SK-MEL-5 (cell line): ENCODE results near the gene SLX1A. TPM values are rescaled to one million over a fixed set of nuclear protein-coding genes. Genes with fewer than 3 reads are reported as not detected.
"Not testable (repeated sequence)": the region's sequence is repeated elsewhere in the genome, so short reads cannot be mapped to it uniquely, and the experiment has no call there.

Source experiments
- DNase-seq: peaks from one replicate; pipeline ENCODE4 v3.0.0-alpha.2; 2016; ENCODE audit warnings: low read depth, low spot score
- in situ Hi-C: cut with HindIII; loops from 2 replicates; pipeline ENCODE4 v1.10.0; 2016; ENCODE audit warnings: low sequenced_read_pairs, high pct_unique_total_duplicates, low pct_unique_long_range_greater_than_20kb
- total RNA-seq: library from RNA; depleted of rRNA; stranded (reverse); fragments of >200 nt; shearing (Covaris generic); gene quantifications from 2 replicates; pipeline ENCODE4 v1.2.3, GENCODE V29; 2014

SLX1A gene
- total RNA-seq, 1 experiment from 2014 or later: 23.9 TPM

DNA sequence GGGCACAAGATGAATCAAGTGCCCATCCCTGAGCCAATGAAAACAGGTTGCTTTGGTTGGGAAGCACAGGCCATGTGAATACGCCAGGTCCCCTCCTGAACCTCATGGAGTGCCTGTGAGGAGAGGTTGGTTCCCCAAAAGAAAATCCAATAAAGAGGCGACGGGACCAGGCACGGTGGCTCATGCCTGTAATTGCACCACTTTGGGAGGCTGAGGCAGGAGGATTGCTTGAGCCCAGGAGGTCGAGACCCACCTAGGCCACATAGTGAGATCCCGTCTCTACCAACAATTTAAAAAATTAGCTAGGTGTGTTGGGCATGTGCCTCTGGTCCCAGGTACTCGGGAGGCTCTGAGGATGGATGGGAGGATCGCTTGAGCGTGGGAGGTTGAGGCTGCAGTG, 13.7 kb upstream of the SLX1A start:
- no peak for DNase-seq
- in situ Hi-C loops: no loop called here

DNA sequence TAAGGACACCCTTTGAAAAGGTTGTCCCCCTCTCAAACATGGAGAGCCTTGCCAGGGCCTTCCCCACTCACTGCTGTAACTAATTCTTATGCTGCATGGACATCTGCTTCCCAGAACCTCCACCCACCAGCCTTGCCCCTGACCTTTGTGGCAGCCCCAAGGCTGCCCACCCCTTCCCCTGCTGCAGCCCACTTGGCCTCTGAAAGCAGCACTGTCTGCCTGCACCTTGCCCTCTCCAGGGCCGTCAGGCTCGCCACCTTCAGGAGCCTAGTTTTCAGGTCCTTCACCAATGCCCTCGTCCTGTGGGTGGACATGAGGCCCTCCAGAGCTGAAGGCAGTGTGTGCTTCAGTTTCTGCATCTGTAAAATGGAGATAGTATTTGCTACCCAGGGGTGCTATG, 12.9 kb upstream of the SLX1A start:
- in situ Hi-C loops: no loop called here
- no peak for DNase-seq

DNA sequence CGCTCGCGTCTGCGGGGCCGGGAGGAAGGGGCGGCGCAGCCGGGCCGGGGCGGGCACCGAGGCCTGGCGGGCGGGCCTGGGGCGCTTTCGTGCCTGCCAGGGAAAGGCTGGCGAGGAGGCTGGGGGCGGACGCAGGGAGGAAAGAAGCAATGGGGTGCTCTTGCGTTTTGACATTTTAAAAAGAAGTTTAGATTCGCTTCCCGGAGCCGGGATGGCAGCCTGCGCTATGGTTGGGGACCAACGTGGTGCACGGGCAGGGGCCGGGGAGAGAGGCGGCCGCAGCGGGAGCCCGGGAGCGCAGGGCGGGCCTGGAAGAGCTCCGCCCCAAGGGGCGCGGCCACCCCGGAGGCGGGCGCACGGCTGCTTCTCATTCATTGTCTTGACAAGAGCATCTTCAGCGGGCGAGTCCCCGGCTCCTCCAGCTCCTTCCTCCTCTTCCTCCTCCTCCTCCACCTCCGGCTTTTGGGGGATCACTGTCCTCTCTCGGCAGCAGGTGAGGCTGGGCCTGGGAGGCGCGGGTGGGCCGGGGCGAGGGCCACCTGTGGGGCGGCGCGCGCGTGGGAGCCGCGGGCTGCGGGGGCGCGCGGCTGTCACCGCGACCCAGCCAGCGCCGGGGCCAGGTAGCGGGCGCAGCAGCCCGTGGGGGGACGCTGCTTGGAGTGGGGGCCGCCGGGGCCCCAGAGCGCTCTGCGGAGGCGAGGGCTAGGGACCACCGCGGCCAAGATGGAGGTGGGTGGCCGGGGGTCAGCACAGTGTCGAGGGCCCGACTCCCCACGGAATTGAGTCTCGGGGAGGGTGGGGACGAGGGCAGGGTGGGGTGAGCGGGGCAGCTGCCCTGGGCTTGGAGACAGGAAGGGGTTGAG, 10.2 kb upstream of the SLX1A start, which contains the start of gene CORO1A:
Gene CORO1A, plus strand, starts transcription at position 370 of the 863 bp plus-strand sequence. CDS start 1,608 bp downstream, outside the sequence.
- in situ Hi-C loops: no loop called here
- peak; percentile 67 for DNase-seq

DNA sequence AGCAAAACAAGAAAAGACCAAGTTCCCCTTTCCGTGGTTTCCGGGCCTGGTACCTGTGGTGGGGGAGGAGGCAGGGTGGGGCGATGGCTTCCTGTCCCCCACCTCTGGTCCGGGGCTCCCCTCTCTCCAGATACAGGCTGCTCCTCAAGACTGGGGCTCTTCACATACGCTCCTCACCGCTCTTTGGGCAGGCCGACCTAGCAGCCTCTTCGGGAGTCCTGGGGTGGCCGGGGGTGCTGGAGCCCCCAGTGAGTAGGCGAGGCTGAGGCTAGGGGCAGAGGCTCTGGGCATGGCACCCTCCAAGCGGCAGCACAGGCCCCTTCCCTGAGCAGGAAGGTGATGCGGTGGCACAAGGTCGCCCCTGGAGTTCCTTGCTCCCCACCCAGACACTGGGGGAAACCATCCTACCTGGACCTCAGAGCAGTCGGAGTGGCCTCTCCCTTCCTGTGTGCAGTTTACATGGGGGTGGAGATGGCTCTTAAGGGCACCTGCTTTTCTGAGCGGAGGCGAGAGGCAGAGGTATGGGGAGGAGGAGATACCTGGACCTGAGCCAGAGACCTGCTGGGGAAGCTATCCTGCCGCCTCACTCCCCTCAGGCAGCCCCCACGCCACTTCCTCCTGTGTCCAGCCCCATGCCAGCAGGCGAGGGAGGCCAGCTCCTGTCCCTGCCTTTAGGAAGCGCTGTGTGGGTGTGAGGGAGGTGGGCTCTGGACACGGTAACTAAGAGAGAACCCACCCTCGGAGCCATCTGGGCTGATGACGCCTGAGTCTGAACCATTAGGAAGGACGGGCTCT, 9.4 kb upstream of the SLX1A start:
- in situ Hi-C loops: no loop called here
- no peak for DNase-seq

DNA sequence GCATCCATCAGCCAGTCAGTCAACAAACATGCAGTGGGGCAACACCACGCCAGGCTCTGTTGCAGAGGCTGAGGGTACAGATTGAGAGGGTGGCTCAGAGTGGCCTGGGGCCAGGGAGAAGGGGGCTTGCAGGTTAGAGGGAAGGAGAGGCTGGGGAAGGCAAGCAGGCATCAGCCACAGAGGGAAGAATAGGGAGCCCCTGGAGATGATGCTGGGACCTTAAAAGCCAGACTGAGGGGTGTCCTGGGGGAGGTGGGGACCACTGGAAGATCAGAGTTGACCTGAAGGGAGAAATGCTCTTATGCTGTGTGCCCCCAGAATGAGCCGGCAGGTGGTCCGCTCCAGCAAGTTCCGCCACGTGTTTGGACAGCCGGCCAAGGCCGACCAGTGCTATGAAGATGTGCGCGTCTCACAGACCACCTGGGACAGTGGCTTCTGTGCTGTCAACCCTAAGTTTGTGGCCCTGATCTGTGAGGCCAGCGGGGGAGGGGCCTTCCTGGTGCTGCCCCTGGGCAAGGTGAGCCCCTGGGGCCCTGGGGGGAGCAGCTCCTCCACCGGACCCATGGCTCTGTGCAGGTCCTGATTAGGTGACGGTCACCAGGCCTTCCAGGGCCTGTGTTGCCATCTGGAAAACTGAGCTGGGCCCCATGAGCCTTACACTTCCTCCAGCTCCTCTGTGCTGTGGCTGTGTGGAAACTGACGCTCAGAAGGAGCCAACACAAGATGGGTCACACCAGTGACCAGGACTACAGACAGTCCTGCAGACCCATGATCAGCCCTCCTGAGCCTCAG, 8.6 kb upstream of the SLX1A start:
- in situ Hi-C loops: no loop called here
- no peak for DNase-seq

DNA sequence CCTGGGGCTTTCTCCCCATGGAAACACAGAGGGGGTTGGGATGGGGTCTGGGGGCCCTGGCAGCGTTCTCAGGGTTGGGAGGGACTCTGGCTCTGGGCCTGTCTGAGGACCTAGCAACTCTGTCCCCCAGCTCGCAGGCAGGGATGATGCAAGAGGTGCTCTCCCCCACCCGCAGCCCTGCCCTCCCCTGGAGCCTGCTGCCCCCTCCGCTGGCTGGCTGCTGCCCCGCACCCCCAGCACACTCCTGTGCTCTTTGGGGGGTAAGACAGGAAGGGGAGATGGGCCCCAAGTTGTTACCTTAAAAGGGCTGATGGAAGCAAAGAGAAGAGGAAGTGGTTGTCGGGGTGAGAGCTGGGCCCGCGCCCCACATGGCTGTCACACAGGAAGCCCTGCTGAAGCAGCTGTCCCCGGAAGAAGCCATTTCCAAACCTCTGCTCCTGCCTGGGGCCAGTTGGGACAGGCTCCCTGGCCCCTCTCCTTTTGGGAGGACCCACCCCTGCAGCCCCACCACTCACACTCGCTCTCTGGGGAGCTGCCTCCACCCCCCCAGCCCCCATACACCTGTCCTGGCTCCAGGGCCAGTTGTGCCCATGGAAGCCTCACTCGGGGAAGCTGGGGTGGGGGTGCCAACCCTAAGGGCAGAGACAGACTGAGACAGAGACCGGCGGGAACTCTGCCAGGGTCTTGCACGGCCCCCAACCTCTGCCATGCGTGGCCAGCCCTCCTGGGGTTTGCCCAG, 7.8 kb upstream of the SLX1A start:
- in situ Hi-C loops: no loop called here
- no peak for DNase-seq

DNA sequence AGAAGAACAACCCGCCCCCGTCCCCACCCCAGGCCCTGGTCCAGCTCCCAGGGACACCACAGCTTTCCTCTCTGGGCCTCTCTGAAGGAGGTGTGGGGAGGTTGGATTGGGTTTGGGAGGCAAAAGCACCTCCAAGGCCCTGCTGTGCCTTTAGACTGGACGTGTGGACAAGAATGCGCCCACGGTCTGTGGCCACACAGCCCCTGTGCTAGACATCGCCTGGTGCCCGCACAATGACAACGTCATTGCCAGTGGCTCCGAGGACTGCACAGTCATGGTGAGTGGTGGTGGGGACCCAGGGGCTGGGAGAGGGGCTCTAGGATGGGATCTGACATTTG, 7.3 kb upstream of the SLX1A start:
- in situ Hi-C loops: no loop called here
- DNase-seq: no peak

DNA sequence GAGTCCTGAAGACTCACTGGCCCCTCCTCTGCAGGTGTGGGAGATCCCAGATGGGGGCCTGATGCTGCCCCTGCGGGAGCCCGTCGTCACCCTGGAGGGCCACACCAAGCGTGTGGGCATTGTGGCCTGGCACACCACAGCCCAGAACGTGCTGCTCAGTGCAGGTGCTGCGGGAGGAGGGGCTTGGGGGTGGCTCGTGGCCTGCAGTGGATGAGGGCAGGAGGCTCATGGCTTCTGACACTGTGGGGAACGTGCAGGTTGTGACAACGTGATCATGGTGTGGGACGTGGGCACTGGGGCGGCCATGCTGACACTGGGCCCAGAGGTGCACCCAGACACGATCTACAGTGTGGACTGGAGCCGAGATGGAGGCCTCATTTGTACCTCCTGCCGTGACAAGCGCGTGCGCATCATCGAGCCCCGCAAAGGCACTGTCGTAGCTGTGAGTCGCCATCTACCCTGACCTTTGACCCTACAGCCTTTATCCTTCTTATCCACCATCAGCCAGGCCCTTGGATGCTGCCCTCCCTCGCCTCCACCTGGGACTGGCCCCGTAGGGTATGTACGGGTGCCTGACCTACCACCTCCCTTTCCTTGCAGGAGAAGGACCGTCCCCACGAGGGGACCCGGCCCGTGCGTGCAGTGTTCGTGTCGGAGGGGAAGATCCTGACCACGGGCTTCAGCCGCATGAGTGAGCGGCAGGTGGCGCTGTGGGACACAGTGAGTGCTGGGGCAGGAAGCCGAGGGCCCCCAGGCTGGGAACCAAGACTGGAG, 6.7 kb upstream of the SLX1A start:
- in situ Hi-C loops: no loop called here
- peak; percentile 64 for DNase-seq

DNA sequence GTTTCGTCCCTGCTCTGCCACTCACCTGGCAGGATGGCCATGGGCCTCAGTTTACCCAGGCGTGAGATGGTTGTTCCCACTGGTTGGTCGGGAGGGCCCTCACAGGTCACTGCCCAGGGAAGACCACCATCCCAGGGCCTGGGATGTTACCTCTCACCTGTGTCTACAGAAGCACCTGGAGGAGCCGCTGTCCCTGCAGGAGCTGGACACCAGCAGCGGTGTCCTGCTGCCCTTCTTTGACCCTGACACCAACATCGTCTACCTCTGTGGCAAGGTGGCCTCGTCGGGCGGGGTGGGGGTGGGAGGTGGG, 6.2 kb upstream of the SLX1A start:
- in situ Hi-C loops: no loop called here
- no peak for DNase-seq

DNA sequence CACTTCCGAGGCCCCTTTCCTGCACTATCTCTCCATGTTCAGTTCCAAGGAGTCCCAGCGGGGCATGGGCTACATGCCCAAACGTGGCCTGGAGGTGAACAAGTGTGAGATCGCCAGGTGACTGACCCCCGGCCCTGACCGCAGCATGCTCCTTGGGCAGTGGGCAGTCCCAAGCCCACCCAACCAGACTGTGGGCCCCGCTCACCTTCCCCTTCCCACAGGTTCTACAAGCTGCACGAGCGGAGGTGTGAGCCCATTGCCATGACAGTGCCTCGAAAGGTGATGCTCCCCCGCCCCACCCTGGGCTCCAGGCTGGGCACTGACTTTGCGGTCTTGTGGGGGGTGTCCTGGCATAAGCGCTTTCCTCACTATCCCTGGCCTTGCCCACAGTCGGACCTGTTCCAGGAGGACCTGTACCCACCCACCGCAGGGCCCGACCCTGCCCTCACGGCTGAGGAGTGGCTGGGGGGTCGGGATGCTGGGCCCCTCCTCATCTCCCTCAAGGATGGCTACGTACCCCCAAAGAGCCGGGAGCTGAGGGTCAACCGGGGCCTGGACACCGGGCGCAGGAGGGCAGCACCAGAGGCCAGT, 5.6 kb upstream of the SLX1A start:
- DNase-seq: no peak
- in situ Hi-C loops: no loop called here

DNA sequence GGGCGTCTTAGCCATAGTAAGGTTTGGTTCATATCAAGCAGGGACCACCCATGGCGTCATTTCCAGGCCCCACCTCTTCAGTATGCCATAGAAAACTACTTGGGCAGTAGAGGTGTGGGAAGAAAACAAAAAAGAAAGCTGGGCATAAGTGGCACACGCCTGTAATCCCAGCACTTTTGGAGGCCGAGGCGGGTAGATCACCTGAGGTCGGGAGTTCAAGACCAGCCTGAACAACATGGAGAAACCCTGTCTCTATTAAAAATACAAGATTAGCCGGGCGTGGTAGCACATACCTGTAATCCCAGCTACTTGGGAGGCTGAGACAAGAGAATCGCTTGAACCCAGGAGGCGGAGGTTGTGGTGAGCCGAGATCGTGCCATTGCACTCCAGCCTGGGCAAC, 2.5 kb upstream of the SLX1A start:
- DNase-seq, in situ Hi-C loops: not testable (repeated sequence)

DNA sequence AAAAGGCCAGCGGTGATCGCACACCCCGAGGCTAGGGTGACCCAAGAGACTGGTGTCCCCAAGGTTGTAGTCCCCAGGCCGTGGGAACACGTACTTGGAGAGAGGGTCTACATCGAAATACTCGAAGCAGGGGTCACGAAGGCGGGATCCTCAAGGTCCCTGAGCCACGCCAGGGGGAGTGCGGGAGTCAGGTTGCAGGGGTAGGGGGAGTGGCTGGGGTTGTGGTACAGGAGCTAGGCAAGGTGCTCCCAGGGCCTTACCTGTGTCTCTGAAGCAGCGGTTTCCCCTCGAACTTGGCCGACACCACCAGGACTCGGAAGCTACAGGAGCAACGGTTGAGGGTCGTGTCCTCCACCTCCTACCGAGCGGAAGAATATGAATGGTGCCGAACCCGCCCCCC, 577 bp upstream of the SLX1A start:
- DNase-seq, in situ Hi-C loops: not testable (repeated sequence)

DNA sequence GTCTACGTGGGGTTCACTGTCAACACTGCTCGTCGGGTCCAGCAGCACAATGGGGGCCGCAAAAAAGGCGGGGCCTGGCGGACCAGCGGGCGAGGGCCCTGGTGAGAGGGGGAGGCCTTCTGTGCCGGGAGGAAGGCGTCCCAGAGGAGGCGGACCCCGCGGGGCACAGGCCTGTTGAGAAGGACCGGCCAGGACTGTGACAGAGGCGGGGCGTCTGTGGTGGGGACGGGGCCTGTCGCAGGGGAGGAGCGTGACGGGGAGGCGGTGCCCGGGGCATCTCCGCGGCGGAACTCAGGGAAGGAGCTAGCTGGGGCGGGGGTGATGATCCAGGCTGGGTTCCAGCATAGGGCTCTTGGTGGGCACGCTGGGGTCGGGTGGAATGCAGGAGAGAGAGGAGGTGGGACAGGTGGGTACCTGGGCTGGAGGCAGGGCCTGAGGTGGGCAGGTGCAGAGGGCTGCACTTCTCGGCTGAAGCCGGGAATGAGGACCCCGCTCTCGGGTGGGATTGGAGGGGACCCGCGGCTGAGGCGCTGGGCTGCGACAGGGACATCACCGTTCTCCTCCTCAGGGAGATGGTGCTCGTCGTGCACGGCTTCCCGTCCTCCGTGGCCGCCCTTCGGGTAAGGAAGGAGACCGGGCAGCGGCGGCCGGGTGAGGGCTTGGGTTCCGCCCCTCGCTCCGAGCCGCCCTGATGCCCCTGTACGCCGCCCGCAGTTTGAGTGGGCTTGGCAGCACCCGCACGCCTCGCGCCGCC, 674 bp downstream of the SLX1A start:
- in situ Hi-C loops, DNase-seq: not testable (repeated sequence)

DNA sequence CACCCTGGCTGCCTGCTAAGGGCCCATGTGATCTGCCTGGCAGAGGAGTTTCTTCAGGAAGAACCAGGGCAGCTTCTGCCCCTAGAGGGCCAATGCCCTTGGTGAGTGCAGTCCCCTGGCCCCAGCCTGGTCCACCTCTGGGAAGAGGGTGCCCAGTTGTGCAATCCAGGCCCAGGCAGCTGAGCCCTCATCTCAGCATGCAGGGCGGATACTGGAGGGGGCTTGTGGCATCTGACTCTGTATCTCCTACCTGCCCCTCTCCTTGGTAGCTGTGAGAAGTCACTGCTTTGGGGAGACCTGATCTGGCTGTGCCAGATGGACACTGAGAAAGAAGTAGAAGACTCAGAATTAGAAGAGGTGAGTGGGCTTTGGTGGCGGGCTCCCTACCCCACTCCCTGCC, 3.3 kb downstream of the SLX1A start:
- in situ Hi-C loops, DNase-seq: not testable (repeated sequence)

DNA sequence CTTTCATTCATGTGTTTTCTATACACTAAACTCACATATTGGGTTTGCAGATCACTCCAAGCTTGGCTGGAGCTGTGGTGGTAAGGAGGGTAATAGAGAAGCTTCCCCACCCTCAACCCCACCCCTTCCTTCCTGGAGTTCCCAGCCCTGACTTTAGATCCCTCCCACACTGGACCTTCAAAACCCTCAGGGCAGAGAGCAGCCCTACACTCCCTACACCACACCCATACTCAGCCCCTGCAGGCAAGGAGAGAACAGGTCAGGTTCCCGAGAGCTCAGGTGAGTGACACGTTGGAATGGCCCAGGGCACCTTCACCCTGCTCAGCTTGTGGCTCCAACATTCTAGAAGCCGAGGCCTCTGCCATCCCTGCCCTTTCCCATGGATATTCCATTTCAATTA, 5.4 kb downstream of the SLX1A start, which contains the start of gene SULT1A3:
Gene SULT1A3, plus strand, starts transcription at position 207 of the 400 bp plus-strand sequence. CDS start 1,474 bp downstream, outside the sequence.
- in situ Hi-C loops, DNase-seq: not testable (repeated sequence)
